Measurements from ENCODE around the gene UBE2K.
"Not testable (repeated sequence)": the region's sequence is repeated elsewhere in the genome, so short reads cannot be mapped to it uniquely, and the experiment has no call there.

UBE2K gene

GRCh38 chr4:39689970-39690369 is 8.0 kb upstream of the UBE2K start:
- no peak for DNase-seq (ENCODE audit: low spot score)

DNA sequence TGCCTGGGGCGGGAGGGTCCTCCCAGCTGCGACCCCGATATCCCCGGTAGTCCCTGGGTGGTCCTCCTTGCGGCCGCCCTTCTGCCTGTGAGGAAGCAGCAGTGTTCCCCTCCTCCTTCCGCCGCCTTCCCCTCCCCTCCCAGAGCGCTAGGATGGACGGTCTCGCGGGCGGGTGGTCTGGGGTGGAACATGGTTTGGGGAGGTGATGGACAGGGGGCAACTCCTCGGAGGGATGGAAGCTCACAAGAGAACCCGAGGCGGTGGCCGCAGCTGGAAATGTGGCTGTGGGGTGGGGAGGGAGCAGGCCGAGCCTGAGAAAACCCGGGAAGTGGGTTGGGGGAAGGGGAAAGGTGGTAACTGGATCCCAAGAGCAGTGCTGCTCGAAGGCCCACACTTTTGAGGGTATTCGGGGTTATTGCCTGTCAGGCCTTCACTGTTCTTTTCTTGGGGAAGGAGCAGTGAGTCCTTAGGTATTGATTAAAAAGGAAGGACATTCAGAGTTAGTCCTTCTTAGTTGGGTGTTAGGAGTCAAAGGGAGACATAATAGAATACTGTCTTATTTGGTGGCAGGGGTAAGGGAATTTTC is 581 bp downstream of the UBE2K start:
- peak; percentile 72 for DNase-seq (ENCODE audit: low spot score)

- peak; percentile 87 for DNase-seq (ENCODE audit: low spot score)
These were observed 1.9 kb downstream of the UBE2K start for GRCh38 chr4:39699687-39700409.

GRCh38 chr4:39700554-39700953 is 2.6 kb downstream of the UBE2K start:
- no peak for DNase-seq (ENCODE audit: low spot score)

DNA sequence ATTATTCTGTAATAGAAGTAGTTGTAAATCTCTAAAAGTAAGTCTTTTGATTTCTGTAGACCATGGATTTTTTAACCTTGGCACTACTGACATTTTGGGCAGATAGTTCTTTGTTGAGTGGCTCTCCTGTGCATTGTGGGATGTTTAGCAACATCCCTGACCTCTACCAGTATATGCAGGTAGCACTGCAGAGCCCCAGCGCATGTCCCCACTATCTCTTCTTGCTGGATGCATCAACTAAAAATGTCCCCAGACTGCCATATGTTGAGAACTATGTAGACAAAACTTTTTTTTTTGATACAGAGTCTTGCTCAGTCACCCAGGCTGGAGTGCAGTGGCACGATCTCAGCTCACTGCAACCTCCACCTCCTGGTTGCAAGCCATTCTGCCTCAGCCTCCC is 4.8 kb downstream of the UBE2K start:
- no peak for DNase-seq (ENCODE audit: low spot score)

- DNase-seq (ENCODE audit: low spot score), result not testable (repeated sequence)
These were observed 6.9 kb downstream of the UBE2K start for GRCh38 chr4:39704789-39705188.

DNA sequence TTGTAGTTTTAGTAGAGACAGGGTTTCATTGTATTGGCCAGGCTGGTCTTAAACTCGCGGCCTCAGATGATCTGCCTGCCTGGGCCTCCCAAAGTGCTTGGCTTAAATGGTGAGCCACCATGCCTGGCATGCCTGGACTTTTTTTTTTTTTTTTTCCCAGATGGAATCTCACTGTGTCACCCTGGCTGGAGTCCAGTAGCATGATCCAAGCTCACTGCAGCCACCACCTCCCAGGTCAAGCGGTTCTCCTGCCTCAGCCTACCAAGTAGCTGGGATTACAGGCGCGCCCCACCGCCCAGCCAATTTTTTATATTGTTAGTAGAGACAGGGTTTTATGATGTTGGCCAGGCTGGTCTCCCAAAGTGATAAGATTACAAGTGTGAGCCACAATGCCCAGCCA is 8.4 kb downstream of the UBE2K start:
- DNase-seq (ENCODE audit: low spot score), result peak; percentile 69

GRCh38 chr4:39706741-39707511 is 9.0 kb downstream of the UBE2K start:
- DNase-seq (ENCODE audit: low spot score), result no peak

DNA sequence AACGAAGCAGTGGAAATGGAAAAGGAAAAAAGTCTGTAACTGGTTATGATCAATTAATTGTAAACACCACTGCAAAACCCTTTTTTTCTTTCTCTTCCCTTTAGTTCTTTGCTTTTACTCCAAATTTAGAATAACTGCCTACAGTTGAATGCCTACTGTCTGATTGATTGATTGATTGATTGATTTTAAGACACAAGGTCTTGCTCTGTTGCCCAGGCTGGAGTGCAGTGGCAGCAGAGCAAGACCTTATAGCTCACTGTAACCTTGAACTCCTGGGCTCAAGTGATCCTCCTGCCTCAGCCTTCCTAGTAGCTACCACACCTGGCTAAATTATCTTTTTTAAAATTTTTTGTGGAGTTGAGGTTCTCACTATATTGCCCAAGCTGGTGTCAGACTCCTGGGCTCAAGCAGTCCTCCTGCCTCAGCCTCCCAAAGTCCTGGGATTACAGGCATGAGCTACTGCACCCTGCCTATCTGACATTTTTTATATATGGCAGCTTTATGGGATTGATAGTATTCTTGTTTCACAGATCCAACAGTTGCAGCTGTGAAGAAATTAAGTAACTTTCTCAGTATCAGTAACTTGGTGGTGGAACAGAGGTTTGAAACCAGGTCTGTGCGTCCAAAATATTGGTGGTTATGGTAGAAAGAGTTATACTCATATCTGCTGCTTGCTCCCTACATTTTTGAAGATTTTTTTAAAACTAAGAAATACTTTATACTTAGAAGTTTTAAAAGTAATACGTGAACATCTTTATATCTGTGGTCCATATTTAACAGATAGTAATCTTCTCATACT is 12.4 kb downstream of the UBE2K start:
- DNase-seq (ENCODE audit: low spot score), result no peak

GRCh38 chr4:39712819-39713607 is 15.1 kb downstream of the UBE2K start:
- DNase-seq (ENCODE audit: low spot score), result no peak

- DNase-seq (ENCODE audit: low spot score), result no peak
These were observed 15.8 kb downstream of the UBE2K start for GRCh38 chr4:39713691-39714090.

DNA sequence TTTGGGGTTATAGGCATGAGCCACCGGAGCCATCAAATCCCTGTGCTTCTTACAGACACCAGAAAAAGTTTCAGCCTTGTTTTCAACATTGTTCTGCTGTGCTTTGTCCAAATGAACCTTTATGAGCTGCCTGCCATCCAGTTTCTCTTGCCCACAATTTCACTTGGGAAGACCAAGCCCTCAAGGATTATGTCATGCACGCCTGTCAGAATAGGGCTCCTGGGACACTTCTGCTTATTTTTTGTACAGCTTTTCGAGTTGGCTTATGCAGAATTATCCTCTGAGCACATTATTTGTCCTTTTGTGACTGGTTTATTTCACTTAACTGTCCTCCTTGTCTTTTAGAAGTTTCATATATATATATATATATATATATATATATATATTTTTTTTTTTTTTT is 16.2 kb downstream of the UBE2K start:
- DNase-seq (ENCODE audit: low spot score), result no peak

DNA sequence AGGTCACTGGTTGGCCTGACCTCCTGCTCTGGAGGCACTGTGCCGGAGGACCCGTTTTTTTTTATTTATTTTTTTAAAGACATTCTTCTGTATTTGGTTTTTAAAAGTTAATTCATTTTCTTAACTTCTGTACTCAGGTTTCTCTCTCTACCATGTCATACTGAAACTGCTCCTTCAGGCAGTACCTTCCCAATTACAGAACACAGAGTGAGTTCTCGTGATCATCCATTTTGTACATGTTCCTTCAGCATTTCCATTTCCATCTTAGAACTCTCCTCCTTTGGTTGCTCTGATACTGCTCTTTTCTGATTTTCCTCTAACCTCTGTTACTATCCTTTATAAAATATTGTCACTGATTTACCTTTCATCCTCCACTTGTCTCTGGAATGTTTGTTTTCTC is 17.9 kb downstream of the UBE2K start:
- DNase-seq (ENCODE audit: low spot score), result no peak

DNA sequence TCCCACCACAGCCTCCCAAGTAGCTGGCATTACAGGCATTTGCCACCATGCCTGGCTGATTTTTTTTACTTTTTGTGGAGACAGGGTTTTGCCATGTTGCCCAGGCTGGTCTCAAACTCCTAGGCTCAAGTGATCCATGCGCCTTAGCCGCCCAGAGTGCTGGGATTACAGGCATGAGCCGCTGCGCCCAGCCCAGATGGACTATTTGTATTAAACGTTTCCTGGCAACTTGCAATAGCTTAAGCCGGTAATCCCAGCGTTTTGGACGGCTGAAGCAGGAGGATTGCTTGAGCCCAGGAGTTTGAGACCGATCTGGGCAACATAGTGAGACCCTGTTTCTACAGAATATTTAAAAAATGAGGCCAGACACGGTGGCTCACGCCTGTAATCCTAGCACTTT is 18.4 kb downstream of the UBE2K start:
- no peak for DNase-seq (ENCODE audit: low spot score)

DNA sequence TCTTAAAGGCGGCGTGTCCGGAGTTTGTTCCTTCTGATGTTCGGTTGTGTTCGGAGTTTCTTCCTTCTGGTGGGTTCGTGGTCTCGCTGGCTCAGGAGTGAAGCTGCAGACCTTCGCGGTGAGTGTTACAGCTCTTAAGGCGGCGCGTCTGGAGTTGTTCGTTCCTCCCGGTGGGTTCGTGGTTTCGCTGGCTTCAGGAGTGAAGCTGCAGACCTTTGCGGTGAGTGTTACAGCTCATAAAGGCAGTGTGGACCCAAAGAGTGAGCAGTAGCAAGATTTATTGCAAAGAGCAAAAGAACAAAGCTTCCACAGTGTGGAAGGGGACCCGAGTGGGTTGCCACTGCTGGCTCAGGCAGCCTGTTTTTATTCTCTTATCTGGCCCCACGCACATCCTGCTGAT is 19.8 kb downstream of the UBE2K start:
- not testable (repeated sequence) for DNase-seq (ENCODE audit: low spot score)

GRCh38 chr4:39718366-39719323 is 20.7 kb downstream of the UBE2K start:
- DNase-seq (ENCODE audit: low spot score), result no peak

DNA sequence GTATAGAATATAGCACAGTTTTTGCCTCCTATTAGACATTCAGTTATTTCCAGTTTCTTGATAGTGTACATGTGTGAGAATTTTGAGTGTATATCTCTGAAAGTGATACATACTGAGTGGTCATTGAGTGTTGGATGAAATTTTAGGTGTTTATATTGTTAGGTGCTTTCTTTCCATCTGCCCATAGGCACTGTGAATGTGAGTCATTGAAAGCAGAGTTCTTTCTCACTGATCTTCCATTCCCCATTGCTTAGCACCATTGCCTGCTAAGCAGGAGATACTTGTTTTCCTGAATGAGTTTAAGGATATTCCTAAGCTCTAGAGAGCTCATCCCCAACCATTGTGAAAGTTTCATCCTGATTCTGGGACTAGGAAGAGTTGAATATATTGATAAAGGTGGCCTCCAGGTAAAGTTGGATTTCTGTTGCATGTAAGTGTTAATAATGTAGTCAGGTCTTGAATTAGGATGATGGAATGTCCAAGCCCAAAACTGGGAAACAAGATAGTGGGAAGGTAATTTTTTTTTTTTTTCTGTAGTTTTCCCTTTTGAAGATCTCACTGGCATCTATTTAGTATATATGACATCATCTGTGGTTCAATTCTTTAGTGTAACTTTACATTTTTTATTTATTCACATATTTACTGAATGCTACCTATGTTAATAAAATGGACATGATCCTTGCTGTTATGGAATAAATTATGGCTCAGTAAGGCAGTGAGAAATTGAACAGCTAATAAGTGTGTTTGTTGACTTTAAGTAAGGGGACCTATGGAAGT is 22.1 kb downstream of the UBE2K start:
- no peak for DNase-seq (ENCODE audit: low spot score)

- DNase-seq (ENCODE audit: low spot score), result not testable (repeated sequence)
These were observed 23.3 kb downstream of the UBE2K start for GRCh38 chr4:39721273-39721672.

DNA sequence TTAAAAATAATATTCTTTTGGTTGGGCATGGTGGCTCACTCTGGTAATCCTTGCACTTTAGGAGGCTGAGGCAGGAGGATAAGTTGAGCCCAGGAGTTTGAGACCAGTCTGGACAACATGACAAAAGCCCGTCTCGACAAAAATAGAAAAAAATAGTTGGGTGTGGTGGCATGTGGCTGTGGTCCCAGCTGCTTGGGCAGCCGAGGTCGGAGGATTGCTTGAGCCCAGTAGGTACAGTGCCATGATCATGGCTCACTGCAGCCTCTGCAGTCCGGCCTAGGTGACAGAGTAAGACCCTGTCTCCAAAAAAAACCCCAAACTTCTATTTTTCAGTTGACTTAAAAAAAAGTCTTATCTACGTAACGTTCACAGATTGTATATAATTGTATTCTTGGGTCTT is 23.9 kb downstream of the UBE2K start:
- no peak for DNase-seq (ENCODE audit: low spot score)

DNA sequence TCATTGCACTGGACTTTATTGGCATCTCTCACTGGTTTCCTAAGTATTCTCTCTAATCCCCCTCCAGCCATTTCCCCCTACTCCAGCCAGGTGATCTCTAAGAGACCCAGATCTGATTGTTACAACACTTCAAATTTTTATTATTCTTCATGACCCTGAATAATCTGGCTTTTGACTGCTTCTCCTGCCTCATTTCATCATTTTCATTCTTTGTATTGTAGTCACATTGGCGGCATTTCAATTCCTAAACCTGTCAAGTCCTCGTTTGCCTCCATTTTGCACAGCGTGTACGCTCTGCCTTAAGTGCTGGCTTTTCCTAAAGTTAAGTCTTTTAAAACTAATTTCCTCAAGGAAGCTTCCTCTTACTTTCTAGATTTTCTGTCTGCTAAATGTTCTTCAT is 31.6 kb downstream of the UBE2K start:
- DNase-seq (ENCODE audit: low spot score), result no peak

Measured in RKO (cell line).